Neuron (in vitro differentiated cells): ENCODE data around the gene SLC39A8.
"Not testable (repeated sequence)": the region's sequence is repeated elsewhere in the genome, so short reads cannot be mapped to it uniquely, and the experiment has no call there.

Experiments used
- H2AFZ ChIP-seq: one replicate; pipeline ENCODE4 v1.6.1; 2013; ENCODE audit warnings: low read depth, mild to moderate bottlenecking, inconsistent platforms, low read length, moderate library complexity
- H3K27me3 ChIP-seq: one replicate; pipeline ENCODE4 v1.6.1; 2013; ENCODE audit warnings: low read length; ENCODE audit not compliant: insufficient read depth
- H3K36me3 ChIP-seq: one replicate; pipeline ENCODE4 v1.6.1; 2013; ENCODE audit warnings: low read length; ENCODE audit not compliant: insufficient read depth
- H3K4me1 ChIP-seq: one replicate; pipeline ENCODE4 v1.6.1; 2013; ENCODE audit warnings: low read length; ENCODE audit not compliant: insufficient read depth
- H3K4me3 ChIP-seq: 2 replicates; pipeline ENCODE4 v1.5.1; 2013; ENCODE audit warnings: mild to moderate bottlenecking, low read length, moderate library complexity
- H3K9me3 ChIP-seq: one replicate; pipeline ENCODE4 v1.6.1; 2013; ENCODE audit warnings: low read length

SLC39A8 gene

DNA sequence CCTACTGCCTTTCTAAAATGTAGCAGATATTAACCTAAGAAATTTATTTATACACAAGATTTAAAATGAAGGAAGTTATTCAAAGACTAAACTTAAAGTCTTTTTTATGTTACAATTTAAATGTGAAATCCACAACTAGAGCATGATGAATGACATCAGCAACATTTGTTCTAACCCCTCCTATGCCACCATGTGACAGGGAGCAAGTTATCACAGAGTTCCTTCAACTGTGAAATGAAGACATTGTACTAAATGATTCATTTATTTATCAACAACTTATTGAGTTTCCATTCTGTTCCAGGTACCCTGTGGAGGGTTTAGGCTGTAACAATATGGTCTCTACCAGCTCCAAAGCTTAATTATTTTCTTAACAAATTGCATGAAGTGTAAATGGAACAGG lies 76.9 kb downstream of the SLC39A8 start:
- Histone ChIP-seq H3K4me1 (no peaks in the 10 kb centered on the region), H3K36me3 (no peaks in the 10 kb centered on the region), H3K9me3 (peaks cover under 1% of the 10 kb centered on the region), H3K4me3 (no peak overlapping the region), H3K27me3 (no peaks in the 10 kb centered on the region), H2AFZ (no peak overlapping the region)

DNA sequence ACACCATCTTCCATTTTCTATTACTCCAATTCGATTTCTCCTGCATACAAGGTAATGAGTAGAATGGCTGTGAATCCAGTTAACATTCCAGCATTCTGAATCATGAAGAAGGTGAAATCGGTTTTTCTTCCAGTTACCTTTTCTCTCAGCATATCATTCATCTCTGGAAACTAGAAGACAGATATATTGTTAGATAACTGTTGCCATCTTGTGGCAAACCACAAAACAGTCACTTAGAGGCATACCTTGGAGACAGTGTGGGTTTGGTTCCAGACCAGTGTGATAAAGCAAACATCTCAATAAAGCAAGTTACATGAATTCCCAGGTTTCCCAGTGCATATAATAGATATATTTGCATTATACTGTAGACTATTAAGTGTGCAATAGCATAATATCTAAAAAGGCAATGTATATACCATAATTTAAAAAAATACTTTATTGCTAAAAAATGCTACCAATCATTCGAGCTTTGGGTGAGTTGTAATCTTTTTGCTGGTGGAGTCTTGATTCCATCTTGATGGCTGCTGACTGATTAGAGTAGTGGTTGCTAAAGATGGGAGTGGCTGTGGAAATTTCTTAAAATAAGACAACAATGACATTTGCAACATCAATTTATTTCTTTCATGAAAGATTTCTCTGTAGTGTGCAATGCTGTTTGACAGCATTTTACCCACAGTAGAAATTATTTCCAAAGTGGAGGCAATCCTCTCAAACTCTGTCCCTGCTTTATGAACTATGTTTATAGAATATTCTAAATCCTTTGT lies 82.1 kb downstream of the SLC39A8 start:
- no peaks in the 10 kb centered on the region for H3K36me3 ChIP-seq
- H3K27me3 ChIP-seq, result no peaks in the 10 kb centered on the region
- no peaks in the 10 kb centered on the region for H3K4me1 ChIP-seq
- no peak overlapping the region for H3K4me3 ChIP-seq
- H3K9me3 ChIP-seq, result no peaks in the 10 kb centered on the region
- no peak overlapping the region for H2AFZ ChIP-seq

DNA sequence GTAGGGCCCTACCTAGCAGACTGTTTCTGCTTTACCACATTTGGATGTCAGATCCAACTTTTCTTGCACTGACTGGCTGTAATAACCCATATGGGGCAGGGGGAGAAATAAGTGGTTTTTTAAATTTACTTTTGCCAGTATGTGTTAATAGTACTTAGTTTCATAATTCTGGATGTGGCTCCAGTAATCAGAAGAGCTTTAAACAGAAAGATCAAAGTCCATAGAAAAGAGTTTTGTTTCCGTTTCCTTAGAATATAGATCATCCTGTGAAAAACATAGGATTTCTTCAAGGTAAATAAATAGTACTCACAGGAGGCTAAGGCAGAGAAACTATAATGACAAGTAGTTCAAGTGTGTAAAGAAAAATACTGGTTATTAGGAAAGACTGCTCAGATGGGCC lies 85.6 kb downstream of the SLC39A8 start:
- no peaks in the 10 kb centered on the region for H3K36me3 ChIP-seq
- H3K27me3 ChIP-seq, result no peaks in the 10 kb centered on the region
- H3K4me1 ChIP-seq, result no peaks in the 10 kb centered on the region
- H2AFZ ChIP-seq, result no peak overlapping the region
- H3K9me3 ChIP-seq, result no peaks in the 10 kb centered on the region
- H3K4me3 ChIP-seq, result no peak overlapping the region

DNA sequence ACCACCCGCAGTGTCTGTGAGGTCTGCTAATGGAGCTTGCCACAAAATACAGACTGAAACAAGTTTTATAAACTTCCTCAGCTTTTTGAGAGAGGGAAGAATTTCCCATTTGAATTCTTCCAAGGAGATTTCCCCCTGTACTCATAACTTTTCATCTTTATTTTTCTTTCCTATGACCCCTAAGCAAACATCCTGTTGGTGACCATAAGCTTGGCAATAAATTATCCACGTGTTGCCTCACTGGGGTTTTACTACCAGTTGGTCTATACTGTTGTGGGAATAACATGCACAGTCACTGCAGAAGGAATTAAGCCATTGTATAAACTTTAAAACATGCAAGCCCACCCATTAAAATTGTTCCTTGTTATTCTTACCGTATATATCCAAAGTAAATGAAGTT lies 86.2 kb downstream of the SLC39A8 start:
- Histone ChIP-seq H3K4me1 (no peaks in the 10 kb centered on the region), H3K4me3 (no peak overlapping the region), H2AFZ (no peak overlapping the region), H3K36me3 (no peaks in the 10 kb centered on the region), H3K9me3 (no peaks in the 10 kb centered on the region), H3K27me3 (no peaks in the 10 kb centered on the region)

DNA sequence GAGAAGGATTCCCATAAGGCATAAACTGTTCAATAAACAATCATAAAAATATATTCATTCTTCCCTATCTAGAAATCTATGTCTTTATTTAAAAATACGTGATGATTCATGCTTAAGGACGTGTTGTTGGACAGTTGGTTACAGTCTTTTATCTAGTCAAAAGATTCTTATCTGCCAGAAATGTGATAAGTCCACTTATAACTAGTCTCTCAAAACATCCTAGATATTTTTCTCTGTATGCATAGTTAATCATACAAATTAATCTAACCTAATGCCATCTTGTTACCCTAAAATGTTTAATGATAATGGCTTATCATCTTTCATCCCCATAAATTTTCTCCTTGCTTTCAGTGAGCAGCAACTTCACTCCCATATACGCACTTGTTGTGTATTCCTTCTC lies 89.0 kb downstream of the SLC39A8 start:
- Histone ChIP-seq H3K27me3 (no peaks in the 10 kb centered on the region), H3K9me3 (no peaks in the 10 kb centered on the region), H3K4me1 (no peaks in the 10 kb centered on the region), H3K36me3 (no peaks in the 10 kb centered on the region), H2AFZ (no peak overlapping the region), H3K4me3 (no peak overlapping the region)

GRCh38 chr4:102253860-102254259 lies 91.4 kb downstream of the SLC39A8 start:
- Histone ChIP-seq H3K4me3 (no peak overlapping the region), H3K4me1 (no peaks in the 10 kb centered on the region), H2AFZ (no peak overlapping the region)

GRCh38 chr4:102252171-102252570 lies 93.1 kb downstream of the SLC39A8 start:
- no peak overlapping the region for H2AFZ ChIP-seq
- no peak overlapping the region for H3K4me3 ChIP-seq
- no peaks in the 10 kb centered on the region for H3K9me3 ChIP-seq
- no peaks in the 10 kb centered on the region for H3K4me1 ChIP-seq
- H3K36me3 ChIP-seq, result no peaks in the 10 kb centered on the region
- H3K27me3 ChIP-seq, result no peaks in the 10 kb centered on the region

More at GRCh38 chr4:102253860-102254259, 91.4 kb downstream of the SLC39A8 start:
- Histone ChIP-seq H3K27me3 (no peaks in the 10 kb centered on the region), H3K9me3 (no peaks in the 10 kb centered on the region), H3K36me3 (no peaks in the 10 kb centered on the region)

- Histone ChIP-seq H3K27me3 (no peaks in the 10 kb centered on the region), H3K4me3 (no peak overlapping the region), H3K4me1 (no peaks in the 10 kb centered on the region), H2AFZ (no peak overlapping the region), H3K36me3 (no peaks in the 10 kb centered on the region), H3K9me3 (no peaks in the 10 kb centered on the region)
These were observed 94.9 kb downstream of the SLC39A8 start for GRCh38 chr4:102250341-102250740.

DNA sequence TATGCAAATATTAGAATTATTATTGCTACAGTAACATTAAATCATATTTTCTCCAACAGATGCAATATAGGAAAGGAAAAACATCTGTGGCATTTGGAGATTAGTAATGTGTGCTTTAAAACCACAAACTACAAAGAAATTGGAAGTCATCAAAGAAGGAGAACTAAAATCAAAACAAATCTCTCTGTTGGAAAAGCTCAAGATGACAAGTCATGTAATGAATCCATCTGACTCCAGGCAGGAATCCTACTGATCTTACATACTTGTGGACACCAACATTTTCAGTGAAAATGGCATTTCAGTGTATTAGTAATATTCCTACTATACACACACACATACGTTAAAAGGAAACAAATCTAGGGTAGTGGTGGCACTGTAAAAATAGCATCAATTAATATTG lies 98.2 kb downstream of the SLC39A8 start:
- no peaks in the 10 kb centered on the region for H3K9me3 ChIP-seq
- H3K4me1 ChIP-seq, result no peaks in the 10 kb centered on the region
- no peaks in the 10 kb centered on the region for H3K36me3 ChIP-seq
- no peak overlapping the region for H2AFZ ChIP-seq
- no peaks in the 10 kb centered on the region for H3K27me3 ChIP-seq
- no peak overlapping the region for H3K4me3 ChIP-seq

GRCh38 chr4:102246416-102246815 lies 98.9 kb downstream of the SLC39A8 start:
- H2AFZ ChIP-seq, result no peak overlapping the region
- no peaks in the 10 kb centered on the region for H3K4me1 ChIP-seq
- H3K4me3 ChIP-seq, result no peak overlapping the region
- no peaks in the 10 kb centered on the region for H3K9me3 ChIP-seq
- H3K27me3 ChIP-seq, result no peaks in the 10 kb centered on the region
- H3K36me3 ChIP-seq, result no peaks in the 10 kb centered on the region

- H3K4me1 ChIP-seq, result no peaks in the 10 kb centered on the region
- no peaks in the 10 kb centered on the region for H3K36me3 ChIP-seq
- H3K27me3 ChIP-seq, result no peaks in the 10 kb centered on the region
- no peak overlapping the region for H3K4me3 ChIP-seq
- no peak overlapping the region for H2AFZ ChIP-seq
- no peaks in the 10 kb centered on the region for H3K9me3 ChIP-seq
These were observed 100.3 kb downstream of the SLC39A8 start for GRCh38 chr4:102244878-102245535.

DNA sequence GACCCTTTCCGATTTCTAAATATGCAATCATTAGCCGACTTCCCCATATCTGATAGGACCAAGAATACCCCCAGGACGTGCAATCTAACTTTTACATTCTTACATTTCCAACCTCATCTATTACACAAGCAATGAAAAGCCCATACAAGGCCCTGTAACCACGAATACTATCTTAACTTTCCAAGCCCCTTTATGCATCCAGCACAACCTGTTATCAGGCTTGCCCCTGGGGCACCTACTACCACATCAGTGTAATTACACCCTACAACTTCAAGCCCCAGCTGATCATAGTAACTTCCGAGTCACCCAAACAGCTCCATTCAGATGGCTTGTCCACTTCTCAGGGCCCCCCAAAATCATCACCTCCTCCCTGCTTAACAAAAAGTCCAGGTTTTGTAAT lies 102.0 kb downstream of the SLC39A8 start:
- not testable (repeated sequence) for H2AFZ ChIP-seq, H3K4me1 ChIP-seq, H3K36me3 ChIP-seq, H3K27me3 ChIP-seq, H3K9me3 ChIP-seq, H3K4me3 ChIP-seq

DNA sequence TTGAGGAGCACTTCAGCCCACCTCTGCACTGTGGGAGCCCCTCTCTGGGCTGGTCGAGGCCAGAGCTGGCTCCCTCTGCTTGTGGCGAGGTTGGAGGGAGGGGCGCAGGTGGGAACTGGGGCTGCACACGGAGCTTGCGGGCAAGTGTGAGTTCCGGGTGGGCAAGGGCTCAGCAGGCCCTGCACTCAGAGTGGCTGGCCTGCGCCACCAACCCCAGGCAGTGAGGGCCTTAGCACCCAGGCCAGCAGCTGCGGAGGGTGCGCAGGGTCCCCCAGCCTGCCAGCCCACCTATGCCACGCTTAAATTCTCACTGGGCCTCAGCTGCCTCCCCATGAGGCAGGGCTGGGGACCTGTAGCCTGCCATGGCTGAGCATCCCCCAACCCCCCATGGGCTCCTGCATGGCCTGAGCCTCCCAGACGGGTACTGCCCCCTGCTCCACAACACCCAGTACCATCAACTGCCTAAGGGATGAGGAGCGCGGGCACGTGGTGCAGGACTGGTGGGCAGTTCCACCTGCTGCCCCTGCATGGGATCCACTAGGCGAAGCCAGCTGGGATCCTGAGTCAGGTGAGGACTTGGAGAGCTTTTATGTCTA lies 110.9 kb downstream of the SLC39A8 start:
- H3K36me3 ChIP-seq, result no peaks in the 10 kb centered on the region
- H3K27me3 ChIP-seq, result no peaks in the 10 kb centered on the region
- no peak overlapping the region for H2AFZ ChIP-seq
- no peak overlapping the region for H3K4me3 ChIP-seq
- H3K9me3 ChIP-seq, result peaks cover 1% of the 10 kb centered on the region
- no peaks in the 10 kb centered on the region for H3K4me1 ChIP-seq
